GM23338 (cell line): ENCODE measurements around the gene HCN2. TPM values are rescaled to one million over a fixed set of nuclear protein-coding genes. Genes with fewer than 3 reads are reported as not detected.

Source experiments
- ATAC-seq: fragments of 200-7000 bp; cut with Tn5 transposase; 3 replicates; pipeline ENCODE4 v1.9.1; 2020
- DNase-seq: peaks from one replicate; pipeline ENCODE4 v3.0.0-alpha.2; 2015; ENCODE audit warnings: low spot score
- H2AFZ ChIP-seq: fragments of 200-600 bp; sonication (generic); 2 replicates; pipeline ENCODE4 v1.8.0; 2016; ENCODE audit warnings: antibody characterized with exemption, mild to moderate bottlenecking, moderate library complexity
- H3F3A ChIP-seq: fragments of 200-600 bp; sonication (generic); replicated peaks from 2 replicates; pipeline ENCODE4 v1.8.0; 2017; ENCODE audit warnings: antibody characterized with exemption, mixed run types, low read depth
- H3K27ac ChIP-seq: fragments of 200-600 bp; sonication (generic); 2 replicates; pipeline ENCODE4 v1.6.1; 2016; ENCODE audit warnings: low read depth
- H3K27me3 ChIP-seq: fragments of 200-600 bp; sonication (generic); 2 replicates; pipeline ENCODE4 v1.8.0; 2016; ENCODE audit warnings: mild to moderate bottlenecking, mixed run types, moderate library complexity; ENCODE audit not compliant: insufficient read depth
- H3K36me3 ChIP-seq: fragments of 200-600 bp; sonication (generic); 2 replicates; pipeline ENCODE4 v1.8.0; 2016; ENCODE audit warnings: mild to moderate bottlenecking; ENCODE audit not compliant: insufficient read depth
- H3K4me1 ChIP-seq: fragments of 200-600 bp; sonication (generic); 2 replicates; pipeline ENCODE4 v1.8.0; 2016; ENCODE audit warnings: mild to moderate bottlenecking, moderate library complexity; ENCODE audit not compliant: insufficient read depth
- H3K4me2 ChIP-seq: fragments of 200-600 bp; sonication (generic); 2 replicates; pipeline ENCODE4 v1.7.1; 2017; ENCODE audit warnings: mixed run types
- H3K4me3 ChIP-seq: fragments of 200-600 bp; sonication (generic); 2 replicates; pipeline ENCODE4 v1.6.1; 2016; ENCODE audit warnings: mixed run types
- H3K79me2 ChIP-seq: fragments of 200-600 bp; sonication (generic); replicated peaks from 2 replicates; pipeline ENCODE4 v1.8.0; 2017; ENCODE audit warnings: mild to moderate bottlenecking; ENCODE audit not compliant: insufficient read depth
- H3K9me2 ChIP-seq: fragments of 200-600 bp; sonication (generic); 2 replicates; pipeline ENCODE4 v1.8.0; 2017; ENCODE audit not compliant: insufficient read depth
- H4K20me1 ChIP-seq: fragments of 200-600 bp; sonication (generic); replicated peaks from 2 replicates; pipeline ENCODE4 v1.8.0; 2017; ENCODE audit warnings: mild to moderate bottlenecking; ENCODE audit not compliant: insufficient read depth
- H3K27ac Mint-ChIP-seq: 2 replicates; pipeline ENCODE4 v1.8.0; 2020; ENCODE audit warnings: inconsistent platforms, mild to moderate bottlenecking, moderate library complexity, mixed read lengths
- H3K27me3 Mint-ChIP-seq: 3 replicates; pipeline ENCODE4 v1.8.0; 2022; ENCODE audit warnings: low read depth, mild to moderate bottlenecking, moderate library complexity, mixed read lengths, inconsistent platforms; ENCODE audit not compliant: insufficient read depth, poor library complexity
- H3K36me3 Mint-ChIP-seq: 3 replicates; pipeline ENCODE4 v1.8.0; 2021; ENCODE audit warnings: low read depth, mild to moderate bottlenecking, inconsistent platforms, moderate library complexity, mixed read lengths
- H3K4me1 Mint-ChIP-seq: 3 replicates; pipeline ENCODE4 v1.8.0; 2020; ENCODE audit warnings: mild to moderate bottlenecking, inconsistent platforms, mixed read lengths
- H3K4me3 Mint-ChIP-seq: 3 replicates; pipeline ENCODE4 v1.8.0; 2021; ENCODE audit warnings: moderate library complexity, mild to moderate bottlenecking, inconsistent platforms, mixed read lengths
- H3K9me3 Mint-ChIP-seq: 3 replicates; pipeline ENCODE4 v1.8.0; 2020; ENCODE audit warnings: moderate library complexity, mild to moderate bottlenecking, inconsistent platforms, mixed read lengths
- CREB1 ChIP-seq: fragments of 250-450 bp; sonication (Bioruptor Pico); IDR thresholded peaks from 2 replicates; pipeline ENCODE4 v1.5.0; 2020; ENCODE audit warnings: low read depth, mild to moderate bottlenecking, moderate library complexity
- CTCF ChIP-seq, 2 experiments: fragments of 200-600 bp in 1 of 2; sonication (generic) in 1 of 2; conservative IDR thresholded peaks; 2 replicates each; pipeline versions ENCODE4 v1.5.1 to v1.6.1; 2016 to 2017; ENCODE audit warnings: antibody characterized with exemption in 2 of 2, low read depth in 2 of 2, mild to moderate bottlenecking in 2 of 2, moderate library complexity in 1 of 2
- ETS1 ChIP-seq: IDR thresholded peaks from 2 replicates; pipeline ENCODE4 v1.6.1; 2016; ENCODE audit warnings: antibody characterized with exemption
- EZH2 ChIP-seq: fragments of 200-600 bp; sonication (generic); IDR thresholded peaks from one replicate; pipeline ENCODE4 v1.8.0; 2017; ENCODE audit warnings: antibody characterized with exemption, mild to moderate bottlenecking, low read depth; ENCODE audit not compliant: unreplicated experiment
- EZH2phosphoT487 ChIP-seq: fragments of 200-600 bp; sonication (generic); IDR thresholded peaks from one replicate; pipeline ENCODE4 v1.8.1; 2018; ENCODE audit warnings: antibody characterized with exemption; ENCODE audit not compliant: unreplicated experiment
- JUNB ChIP-seq: IDR thresholded peaks from one replicate; pipeline ENCODE4 v1.6.1; 2016; ENCODE audit warnings: antibody characterized with exemption; ENCODE audit not compliant: unreplicated experiment
- NANOG ChIP-seq: IDR thresholded peaks from 2 replicates; pipeline ENCODE4 v1.6.1; 2016; ENCODE audit warnings: antibody characterized with exemption, borderline replicate concordance
- POLR2AphosphoS5 ChIP-seq: IDR thresholded peaks from 2 replicates; pipeline ENCODE4 v1.6.1; 2016; ENCODE audit warnings: antibody characterized with exemption, low read depth
- STAT1 ChIP-seq: IDR thresholded peaks from one replicate; pipeline ENCODE4 v1.6.1; 2016; ENCODE audit warnings: antibody characterized with exemption; ENCODE audit not compliant: unreplicated experiment
- ZNF114 ChIP-seq: fragments of 250-450 bp; sonication (Bioruptor Pico); IDR thresholded peaks from 2 replicates; pipeline ENCODE4 v1.5.0; 2020; ENCODE audit warnings: mild to moderate bottlenecking, moderate library complexity
- ZNF331 ChIP-seq: fragments of 250-450 bp; sonication (Bioruptor Pico); IDR thresholded peaks from 2 replicates; pipeline ENCODE4 v1.5.0; 2020; ENCODE audit warnings: low read depth, mild to moderate bottlenecking, moderate library complexity
- polyA plus RNA-seq: library from polyadenylated mRNA; unstranded; fragments of >200 nt; fragmentation: Nextera tagmentation; extraction: Ambion mirVana; gene quantifications from 2 replicates; pipeline ENCODE4 v1.2.1, GENCODE V29; 2016
- total RNA-seq: library from RNA; depleted of rRNA; stranded (reverse); fragments of >200 nt; shearing (Covaris generic); gene quantifications from 2 replicates; pipeline ENCODE4 v1.2.3, GENCODE V29; 2014
- TF ChIP-seq, protein P1 (sequence below): fragments of 250-450 bp; sonication (Bioruptor Pico); IDR thresholded peaks from 2 replicates; pipeline ENCODE4 v1.5.0; 2020; ENCODE audit warnings: mild to moderate bottlenecking, moderate library complexity
- TF ChIP-seq, protein P2 (sequence below): IDR thresholded peaks from one replicate; pipeline ENCODE4 v1.6.1; 2018; ENCODE audit warnings: antibody characterized with exemption; ENCODE audit not compliant: unreplicated experiment

Gene HCN2
- total and polyA plus RNA-seq, 2 experiments from 2014 or later, result 0.06 to 2.9 TPM

DNA sequence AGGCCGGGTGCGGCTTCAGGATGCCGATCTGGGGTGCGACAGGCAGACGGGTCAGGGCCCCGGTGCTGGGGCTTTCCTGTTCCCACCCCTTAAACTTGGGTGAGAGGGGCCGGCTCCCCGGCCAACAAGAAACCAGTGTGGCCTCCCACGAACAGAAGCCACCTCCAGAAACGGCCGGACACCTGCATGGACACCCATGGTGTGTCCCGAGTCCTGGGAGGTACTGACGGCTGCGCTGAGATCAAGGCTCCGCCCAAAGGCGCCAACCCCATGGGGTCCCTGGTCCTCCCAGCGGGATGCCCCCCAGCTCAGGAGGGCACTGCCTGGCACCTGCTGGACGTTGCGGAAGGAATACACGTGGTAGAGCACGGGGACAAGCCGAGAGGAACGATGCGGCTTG lies 32.1 kb downstream of the HCN2 start:
- H3K4me3 Mint-ChIP-seq, result no peak overlapping the region
- peaks cover 49% of the 10 kb centered on the region for H3K36me3 Mint-ChIP-seq
- Histone ChIP-seq H3K27me3 (no peaks in the 10 kb centered on the region), H2AFZ (no peak overlapping the region), H3K9me2 (no peaks in the 10 kb centered on the region), H4K20me1 (peaks cover 9% of the 10 kb centered on the region; the same call in 1 of the 2 replicates), H3K4me3 (no peak overlapping the region), H3K36me3 (no peaks in the 10 kb centered on the region), H3K4me1 (no peaks in the 10 kb centered on the region), H3F3A (0 out of 2 replicates have a peak, but pooled peaks cover 5% of the 10 kb centered on the region), H3K27ac (no peak overlapping the region), H3K79me2 (peaks cover under 1% of the 10 kb centered on the region), H3K4me2 (no peak overlapping the region)
- DNase-seq, result no peak
- H3K9me3 Mint-ChIP-seq, result no peaks in the 10 kb centered on the region
- no peak for ATAC-seq
- peaks cover 2% of the 10 kb centered on the region for H3K27me3 Mint-ChIP-seq
- peaks cover 2% of the 10 kb centered on the region; the same call in 2 of the 3 replicates for H3K4me1 Mint-ChIP-seq
- TF ChIP-seq, protein P1, sequence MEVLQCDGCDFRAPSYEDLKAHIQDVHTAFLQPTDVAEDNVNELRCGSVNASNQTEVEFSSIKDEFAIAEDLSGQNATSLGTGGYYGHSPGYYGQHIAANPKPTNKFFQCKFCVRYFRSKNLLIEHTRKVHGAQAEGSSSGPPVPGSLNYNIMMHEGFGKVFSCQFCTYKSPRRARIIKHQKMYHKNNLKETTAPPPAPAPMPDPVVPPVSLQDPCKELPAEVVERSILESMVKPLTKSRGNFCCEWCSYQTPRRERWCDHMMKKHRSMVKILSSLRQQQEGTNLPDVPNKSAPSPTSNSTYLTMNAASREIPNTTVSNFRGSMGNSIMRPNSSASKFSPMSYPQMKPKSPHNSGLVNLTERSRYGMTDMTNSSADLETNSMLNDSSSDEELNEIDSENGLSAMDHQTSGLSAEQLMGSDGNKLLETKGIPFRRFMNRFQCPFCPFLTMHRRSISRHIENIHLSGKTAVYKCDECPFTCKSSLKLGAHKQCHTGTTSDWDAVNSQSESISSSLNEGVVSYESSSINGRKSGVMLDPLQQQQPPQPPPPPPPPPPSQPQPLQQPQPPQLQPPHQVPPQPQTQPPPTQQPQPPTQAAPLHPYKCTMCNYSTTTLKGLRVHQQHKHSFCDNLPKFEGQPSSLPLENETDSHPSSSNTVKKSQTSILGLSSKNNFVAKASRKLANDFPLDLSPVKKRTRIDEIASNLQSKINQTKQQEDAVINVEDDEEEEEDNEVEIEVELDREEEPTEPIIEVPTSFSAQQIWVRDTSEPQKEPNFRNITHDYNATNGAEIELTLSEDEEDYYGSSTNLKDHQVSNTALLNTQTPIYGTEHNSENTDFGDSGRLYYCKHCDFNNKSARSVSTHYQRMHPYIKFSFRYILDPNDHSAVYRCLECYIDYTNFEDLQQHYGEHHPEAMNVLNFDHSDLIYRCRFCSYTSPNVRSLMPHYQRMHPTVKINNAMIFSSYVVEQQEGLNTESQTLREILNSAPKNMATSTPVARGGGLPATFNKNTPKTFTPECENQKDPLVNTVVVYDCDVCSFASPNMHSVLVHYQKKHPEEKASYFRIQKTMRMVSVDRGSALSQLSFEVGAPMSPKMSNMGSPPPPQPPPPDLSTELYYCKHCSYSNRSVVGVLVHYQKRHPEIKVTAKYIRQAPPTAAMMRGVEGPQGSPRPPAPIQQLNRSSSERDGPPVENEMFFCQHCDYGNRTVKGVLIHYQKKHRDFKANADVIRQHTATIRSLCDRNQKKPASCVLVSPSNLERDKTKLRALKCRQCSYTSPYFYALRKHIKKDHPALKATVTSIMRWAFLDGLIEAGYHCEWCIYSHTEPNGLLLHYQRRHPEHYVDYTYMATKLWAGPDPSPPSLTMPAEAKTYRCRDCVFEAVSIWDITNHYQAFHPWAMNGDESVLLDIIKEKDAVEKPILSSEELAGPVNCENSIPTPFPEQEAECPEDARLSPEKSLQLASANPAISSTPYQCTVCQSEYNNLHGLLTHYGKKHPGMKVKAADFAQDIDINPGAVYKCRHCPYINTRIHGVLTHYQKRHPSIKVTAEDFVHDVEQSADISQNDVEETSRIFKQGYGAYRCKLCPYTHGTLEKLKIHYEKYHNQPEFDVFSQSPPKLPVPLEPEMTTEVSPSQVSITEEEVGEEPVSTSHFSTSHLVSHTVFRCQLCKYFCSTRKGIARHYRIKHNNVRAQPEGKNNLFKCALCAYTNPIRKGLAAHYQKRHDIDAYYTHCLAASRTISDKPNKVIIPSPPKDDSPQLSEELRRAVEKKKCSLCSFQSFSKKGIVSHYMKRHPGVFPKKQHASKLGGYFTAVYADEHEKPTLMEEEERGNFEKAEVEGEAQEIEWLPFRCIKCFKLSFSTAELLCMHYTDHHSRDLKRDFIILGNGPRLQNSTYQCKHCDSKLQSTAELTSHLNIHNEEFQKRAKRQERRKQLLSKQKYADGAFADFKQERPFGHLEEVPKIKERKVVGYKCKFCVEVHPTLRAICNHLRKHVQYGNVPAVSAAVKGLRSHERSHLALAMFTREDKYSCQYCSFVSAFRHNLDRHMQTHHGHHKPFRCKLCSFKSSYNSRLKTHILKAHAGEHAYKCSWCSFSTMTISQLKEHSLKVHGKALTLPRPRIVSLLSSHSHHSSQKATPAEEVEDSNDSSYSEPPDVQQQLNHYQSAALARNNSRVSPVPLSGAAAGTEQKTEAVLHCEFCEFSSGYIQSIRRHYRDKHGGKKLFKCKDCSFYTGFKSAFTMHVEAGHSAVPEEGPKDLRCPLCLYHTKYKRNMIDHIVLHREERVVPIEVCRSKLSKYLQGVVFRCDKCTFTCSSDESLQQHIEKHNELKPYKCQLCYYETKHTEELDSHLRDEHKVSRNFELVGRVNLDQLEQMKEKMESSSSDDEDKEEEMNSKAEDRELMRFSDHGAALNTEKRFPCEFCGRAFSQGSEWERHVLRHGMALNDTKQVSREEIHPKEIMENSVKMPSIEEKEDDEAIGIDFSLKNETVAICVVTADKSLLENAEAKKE (CRISPR knock-in tag), result no peak
- TF ChIP-seq POLR2AphosphoS5 (no peak), ETS1 (no peak), EZH2 (no peak), CREB1 (CRISPR knock-in tag) (no peak), STAT1 (no peak), JUNB (no peak), NANOG (no peak), ZNF114 (CRISPR knock-in tag) (no peak), EZH2phosphoT487 (no peak), CTCF (conservative IDR thresholded peaks at IDR 0.05; ENCODE audit: low read depth in 2 of 2) (no peak), ZNF331 (CRISPR knock-in tag) (no peak)
- TF ChIP-seq, protein P2, sequence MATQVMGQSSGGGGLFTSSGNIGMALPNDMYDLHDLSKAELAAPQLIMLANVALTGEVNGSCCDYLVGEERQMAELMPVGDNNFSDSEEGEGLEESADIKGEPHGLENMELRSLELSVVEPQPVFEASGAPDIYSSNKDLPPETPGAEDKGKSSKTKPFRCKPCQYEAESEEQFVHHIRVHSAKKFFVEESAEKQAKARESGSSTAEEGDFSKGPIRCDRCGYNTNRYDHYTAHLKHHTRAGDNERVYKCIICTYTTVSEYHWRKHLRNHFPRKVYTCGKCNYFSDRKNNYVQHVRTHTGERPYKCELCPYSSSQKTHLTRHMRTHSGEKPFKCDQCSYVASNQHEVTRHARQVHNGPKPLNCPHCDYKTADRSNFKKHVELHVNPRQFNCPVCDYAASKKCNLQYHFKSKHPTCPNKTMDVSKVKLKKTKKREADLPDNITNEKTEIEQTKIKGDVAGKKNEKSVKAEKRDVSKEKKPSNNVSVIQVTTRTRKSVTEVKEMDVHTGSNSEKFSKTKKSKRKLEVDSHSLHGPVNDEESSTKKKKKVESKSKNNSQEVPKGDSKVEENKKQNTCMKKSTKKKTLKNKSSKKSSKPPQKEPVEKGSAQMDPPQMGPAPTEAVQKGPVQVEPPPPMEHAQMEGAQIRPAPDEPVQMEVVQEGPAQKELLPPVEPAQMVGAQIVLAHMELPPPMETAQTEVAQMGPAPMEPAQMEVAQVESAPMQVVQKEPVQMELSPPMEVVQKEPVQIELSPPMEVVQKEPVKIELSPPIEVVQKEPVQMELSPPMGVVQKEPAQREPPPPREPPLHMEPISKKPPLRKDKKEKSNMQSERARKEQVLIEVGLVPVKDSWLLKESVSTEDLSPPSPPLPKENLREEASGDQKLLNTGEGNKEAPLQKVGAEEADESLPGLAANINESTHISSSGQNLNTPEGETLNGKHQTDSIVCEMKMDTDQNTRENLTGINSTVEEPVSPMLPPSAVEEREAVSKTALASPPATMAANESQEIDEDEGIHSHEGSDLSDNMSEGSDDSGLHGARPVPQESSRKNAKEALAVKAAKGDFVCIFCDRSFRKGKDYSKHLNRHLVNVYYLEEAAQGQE, result no peak
- H3K27ac Mint-ChIP-seq, result no peak overlapping the region
